ENCODE measurements around the gene KLHL33. TPM values are rescaled to one million over a fixed set of nuclear protein-coding genes. Genes with fewer than 3 reads are reported as not detected.
"Not testable (repeated sequence)": the region's sequence is repeated elsewhere in the genome, so short reads cannot be mapped to it uniquely, and the experiment has no call there.

KLHL33 gene
- total and polyA plus RNA-seq, 5 donors from 2014 or later, result 0.72 TPM; not detected in 4

DNA sequence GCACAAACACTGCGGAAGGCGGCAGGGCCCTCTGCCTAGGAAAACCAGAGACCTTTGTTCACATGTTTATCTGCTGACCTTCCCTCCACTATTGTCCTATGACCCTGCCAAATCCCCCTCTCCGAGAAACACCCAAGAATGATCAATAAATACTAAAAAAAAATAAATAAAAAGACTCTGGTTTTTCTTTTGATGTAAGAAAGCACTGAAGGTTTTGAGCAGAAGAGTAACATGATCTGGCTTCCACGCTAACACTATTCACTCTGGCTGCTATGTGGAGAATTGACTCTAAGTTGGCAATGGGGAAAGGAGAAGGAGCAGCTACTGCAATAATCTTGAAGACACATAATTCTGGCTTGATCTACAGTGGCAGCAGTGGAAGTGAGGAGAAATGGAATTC, 7.7 kb upstream of the KLHL33 start:
- DNase-seq; H3K27ac ChIP-seq (ENCODE audit: insufficient read depth, low read length, poor library complexity, severe bottlenecking); H3K27me3 Mint-ChIP-seq; H3K36me3 Mint-ChIP-seq; H3K27ac Mint-ChIP-seq; H3K4me3 ChIP-seq (ENCODE audit: low read depth, low read length); H3K4me3 Mint-ChIP-seq; ATAC-seq (ENCODE audit: low read depth in 2 of 2); H3K27me3 ChIP-seq (ENCODE audit: control insufficient read depth, insufficient read depth, low read length); H3K9me3 Mint-ChIP-seq; H3K9me3 ChIP-seq (ENCODE audit: control insufficient read depth in 2 of 2, low read length in 2 of 2): not testable (repeated sequence)
- H3K4me1 Mint-ChIP-seq, result peaks cover 7 to 26% (median 13%) of the 10 kb centered on the region in 4 donors
- H3K4me1 ChIP-seq (ENCODE audit: control insufficient read depth, insufficient read depth, low read length, poor library complexity, severe bottlenecking), result peaks cover 12% of the 10 kb centered on the region
- H3K36me3 ChIP-seq (ENCODE audit: control insufficient read depth, insufficient read depth, low read length), result peaks cover 33% of the 10 kb centered on the region

DNA sequence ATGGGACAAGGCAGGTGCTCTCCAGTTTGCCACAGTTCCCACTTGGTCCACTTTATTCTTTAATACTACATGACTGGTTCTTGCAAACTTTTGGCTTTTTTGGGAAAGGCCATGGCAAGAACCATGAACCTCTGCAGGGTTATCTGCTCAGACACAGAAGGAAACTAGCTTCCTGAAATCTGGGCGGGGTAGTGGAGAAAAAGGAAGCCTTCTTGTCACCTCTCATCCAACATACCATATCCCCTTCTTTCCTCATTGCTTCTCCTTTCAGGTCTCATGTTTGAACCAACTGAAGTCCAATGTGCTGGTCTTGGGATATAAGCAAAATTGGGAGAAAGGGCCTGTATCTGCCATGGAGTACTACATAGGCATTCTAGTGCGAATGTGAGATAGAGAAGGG, 5.5 kb upstream of the KLHL33 start:
- ATAC-seq (ENCODE audit: low read depth in 2 of 2) (no peak), DNase-seq (no peak)
- H3K27me3 Mint-ChIP-seq, result peaks cover 5% of the 10 kb centered on the region
- peaks cover 7 to 26% (median 13%) of the 10 kb centered on the region in 4 donors for H3K4me1 Mint-ChIP-seq
- Histone ChIP-seq H3K27me3 (ENCODE audit: control insufficient read depth, insufficient read depth, low read length) (no peaks in the 10 kb centered on the region), H3K27ac (ENCODE audit: insufficient read depth, low read length, poor library complexity, severe bottlenecking) (no peak overlapping the region), H3K36me3 (ENCODE audit: control insufficient read depth, insufficient read depth, low read length) (peaks cover 11% of the 10 kb centered on the region), H3K4me1 (ENCODE audit: control insufficient read depth, insufficient read depth, low read length, poor library complexity, severe bottlenecking) (peaks cover 12% of the 10 kb centered on the region), H3K4me3 (ENCODE audit: low read depth, low read length) (peak overlapping the region; percentile 35), H3K9me3 (ENCODE audit: control insufficient read depth in 2 of 2, low read length in 2 of 2) (no peaks in the 10 kb centered on the region)
- H3K9me3 Mint-ChIP-seq, result peaks cover 0 to 1% (median 0%) of the 10 kb centered on the region in 7 donors
- H3K4me3 Mint-ChIP-seq, result peak overlapping the region in 1 of 4 donors; percentile 4
- peaks cover 6% of the 10 kb centered on the region for H3K36me3 Mint-ChIP-seq
- peak overlapping the region; percentile 34 to 94 (median 79) for H3K27ac Mint-ChIP-seq

DNA sequence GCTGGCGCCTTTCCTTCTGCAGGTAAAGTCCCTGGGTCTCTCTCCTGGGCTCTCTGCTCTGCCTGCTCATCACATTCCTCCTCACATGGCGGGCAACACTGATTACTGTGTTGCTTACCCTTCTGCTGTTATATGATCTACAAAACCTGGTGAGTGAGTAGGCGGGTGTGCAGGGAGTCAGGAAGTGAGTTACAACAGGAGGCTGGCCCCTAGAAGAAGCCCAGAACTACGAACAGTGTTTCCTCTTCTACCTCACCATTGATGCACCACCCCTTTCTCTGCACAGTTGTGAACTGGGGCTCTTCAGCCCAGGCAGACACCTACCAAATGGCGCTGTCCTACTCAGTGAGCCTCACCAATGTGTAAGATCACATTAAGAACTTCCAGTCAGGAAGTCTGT, 4.9 kb upstream of the KLHL33 start:
- Histone ChIP-seq H3K36me3 (ENCODE audit: control insufficient read depth, insufficient read depth, low read length) (peaks cover 5% of the 10 kb centered on the region), H3K27me3 (ENCODE audit: control insufficient read depth, insufficient read depth, low read length) (no peaks in the 10 kb centered on the region), H3K4me1 (ENCODE audit: control insufficient read depth, insufficient read depth, low read length, poor library complexity, severe bottlenecking) (peaks cover 12% of the 10 kb centered on the region), H3K9me3 (ENCODE audit: control insufficient read depth in 2 of 2, low read length in 2 of 2) (no peaks in the 10 kb centered on the region), H3K27ac (ENCODE audit: insufficient read depth, low read length, poor library complexity, severe bottlenecking) (no peak overlapping the region), H3K4me3 (ENCODE audit: low read depth, low read length) (peak overlapping the region; percentile 35)
- Mint-ChIP-seq H3K4me1 (peaks cover 7 to 26% (median 13%) of the 10 kb centered on the region in 4 donors), H3K4me3 (peak overlapping the region in 2 of 4 donors; percentile 28 to 69), H3K27ac (peak overlapping the region; percentile 34 to 94 (median 79)), H3K36me3 (peaks cover 6% of the 10 kb centered on the region), H3K9me3 (peaks cover 0 to 1% (median 0%) of the 10 kb centered on the region in 7 donors), H3K27me3 (peaks cover 5% of the 10 kb centered on the region)
- peak in 2 of 3 donors; percentile 39 to 74 for DNase-seq
- ATAC-seq (ENCODE audit: low read depth in 2 of 2), result peak; percentile 94 to 95

DNA sequence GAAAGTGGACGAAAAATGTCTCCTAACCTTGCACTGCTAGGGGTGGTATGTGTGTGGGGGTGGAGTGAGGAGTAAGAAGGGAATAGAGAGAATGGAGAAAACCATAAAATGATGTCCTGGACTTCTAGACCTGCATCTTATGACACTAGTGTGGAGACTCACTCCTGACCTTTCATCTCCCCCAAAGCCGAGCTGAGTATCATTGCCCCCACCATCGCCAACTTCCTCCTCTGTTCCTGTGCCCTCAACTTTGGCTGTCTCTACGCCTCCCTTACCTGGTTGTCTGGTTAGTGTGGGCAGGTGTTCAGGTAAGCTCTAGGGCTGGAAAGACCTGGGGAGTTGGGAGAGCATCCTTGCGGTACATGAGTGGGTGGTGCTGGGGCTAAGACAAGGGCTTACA, 4.5 kb upstream of the KLHL33 start:
- Histone ChIP-seq H3K27me3 (ENCODE audit: control insufficient read depth, insufficient read depth, low read length) (no peaks in the 10 kb centered on the region), H3K4me1 (ENCODE audit: control insufficient read depth, insufficient read depth, low read length, poor library complexity, severe bottlenecking) (peaks cover 12% of the 10 kb centered on the region), H3K36me3 (ENCODE audit: control insufficient read depth, insufficient read depth, low read length) (peaks cover under 1% of the 10 kb centered on the region), H3K9me3 (ENCODE audit: control insufficient read depth in 2 of 2, low read length in 2 of 2) (no peaks in the 10 kb centered on the region), H3K4me3 (ENCODE audit: low read depth, low read length) (peak overlapping the region; percentile 35), H3K27ac (ENCODE audit: insufficient read depth, low read length, poor library complexity, severe bottlenecking) (no peak overlapping the region)
- no peak for ATAC-seq (ENCODE audit: low read depth in 2 of 2)
- Mint-ChIP-seq H3K27me3 (peaks cover 5% of the 10 kb centered on the region), H3K4me1 (peaks cover 7 to 26% (median 13%) of the 10 kb centered on the region in 4 donors), H3K9me3 (peaks cover 0 to 1% (median 0%) of the 10 kb centered on the region in 7 donors), H3K4me3 (peak overlapping the region in 2 of 4 donors; percentile 28 to 69), H3K27ac (peak overlapping the region; percentile 34 to 94 (median 79)), H3K36me3 (peaks cover 6% of the 10 kb centered on the region)
- no peak for DNase-seq

DNA sequence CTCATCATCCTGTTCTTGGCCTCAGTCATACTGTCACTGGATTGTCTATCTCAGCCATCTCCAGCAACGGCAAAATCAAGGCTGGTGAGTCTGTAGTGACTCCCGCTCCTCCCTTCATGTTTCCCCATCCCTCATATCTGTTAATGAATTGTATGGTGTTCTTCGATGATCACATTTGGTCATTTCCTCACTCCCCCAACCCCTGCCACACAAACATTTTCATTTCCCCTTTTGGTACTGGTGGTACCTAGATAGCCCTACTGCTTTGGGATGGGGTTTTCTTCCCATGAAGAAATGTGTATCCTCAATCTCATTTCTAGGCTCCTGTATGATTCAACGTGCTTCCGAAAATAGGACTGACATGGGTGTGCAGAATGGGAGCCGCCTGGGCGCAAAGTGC, 2.7 kb upstream of the KLHL33 start:
- H3K27ac Mint-ChIP-seq, result no peak overlapping the region
- peaks cover 6% of the 10 kb centered on the region for H3K36me3 Mint-ChIP-seq
- Histone ChIP-seq H3K36me3 (ENCODE audit: control insufficient read depth, insufficient read depth, low read length) (no peaks in the 10 kb centered on the region), H3K27ac (ENCODE audit: insufficient read depth, low read length, poor library complexity, severe bottlenecking) (no peak overlapping the region), H3K4me3 (ENCODE audit: low read depth, low read length) (no peak overlapping the region), H3K4me1 (ENCODE audit: control insufficient read depth, insufficient read depth, low read length, poor library complexity, severe bottlenecking) (peaks cover 12% of the 10 kb centered on the region), H3K27me3 (ENCODE audit: control insufficient read depth, insufficient read depth, low read length) (no peaks in the 10 kb centered on the region), H3K9me3 (ENCODE audit: control insufficient read depth in 2 of 2, low read length in 2 of 2) (no peaks in the 10 kb centered on the region)
- H3K9me3 Mint-ChIP-seq, result peaks cover 0 to 1% (median 0%) of the 10 kb centered on the region in 7 donors
- no peak for DNase-seq
- no peak overlapping the region for H3K4me3 Mint-ChIP-seq
- peaks cover 5% of the 10 kb centered on the region for H3K27me3 Mint-ChIP-seq
- ATAC-seq (ENCODE audit: low read depth in 2 of 2), result no peak
- peaks cover 7 to 26% (median 13%) of the 10 kb centered on the region in 4 donors for H3K4me1 Mint-ChIP-seq

DNA sequence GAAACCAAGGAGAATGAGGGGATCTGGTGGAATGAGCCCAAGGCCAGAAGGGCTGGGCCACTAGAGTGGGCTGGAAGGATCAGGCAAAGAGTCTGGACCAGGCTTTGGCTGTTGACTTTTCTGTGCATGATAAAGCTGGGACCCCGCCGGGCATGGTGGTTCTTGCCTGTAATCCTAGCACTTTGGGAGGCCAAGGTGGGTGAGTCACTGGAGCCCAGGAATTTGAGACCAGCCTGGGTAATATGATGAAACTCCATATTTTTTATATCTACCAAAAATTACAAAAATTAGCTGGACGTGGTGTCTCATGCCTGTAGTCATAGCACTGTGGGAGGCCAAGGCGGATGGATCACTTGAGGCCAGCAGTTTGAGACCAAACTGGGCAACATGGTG, 393 bp upstream of the KLHL33 start:
- Mint-ChIP-seq H3K4me1 (peaks cover 7 to 19% (median 10%) of the 10 kb centered on the region in 4 donors), H3K27ac (no peak overlapping the region), H3K4me3 (peak overlapping the region in 1 of 4 donors; percentile 9), H3K27me3 (peaks cover 5% of the 10 kb centered on the region), H3K36me3 (no peaks in the 10 kb centered on the region), H3K9me3 (peaks cover 0 to 1% (median 0%) of the 10 kb centered on the region in 7 donors)
- DNase-seq, result no peak
- Histone ChIP-seq H3K27ac (ENCODE audit: insufficient read depth, low read length, poor library complexity, severe bottlenecking) (no peak overlapping the region), H3K36me3 (ENCODE audit: control insufficient read depth, insufficient read depth, low read length) (no peaks in the 10 kb centered on the region), H3K9me3 (ENCODE audit: control insufficient read depth in 2 of 2, low read length in 2 of 2) (no peaks in the 10 kb centered on the region), H3K27me3 (ENCODE audit: control insufficient read depth, insufficient read depth, low read length) (no peaks in the 10 kb centered on the region), H3K4me1 (ENCODE audit: control insufficient read depth, insufficient read depth, low read length, poor library complexity, severe bottlenecking) (peaks cover 8% of the 10 kb centered on the region), H3K4me3 (ENCODE audit: low read depth, low read length) (no peak overlapping the region)
- ATAC-seq (ENCODE audit: low read depth in 2 of 2), result no peak

DNA sequence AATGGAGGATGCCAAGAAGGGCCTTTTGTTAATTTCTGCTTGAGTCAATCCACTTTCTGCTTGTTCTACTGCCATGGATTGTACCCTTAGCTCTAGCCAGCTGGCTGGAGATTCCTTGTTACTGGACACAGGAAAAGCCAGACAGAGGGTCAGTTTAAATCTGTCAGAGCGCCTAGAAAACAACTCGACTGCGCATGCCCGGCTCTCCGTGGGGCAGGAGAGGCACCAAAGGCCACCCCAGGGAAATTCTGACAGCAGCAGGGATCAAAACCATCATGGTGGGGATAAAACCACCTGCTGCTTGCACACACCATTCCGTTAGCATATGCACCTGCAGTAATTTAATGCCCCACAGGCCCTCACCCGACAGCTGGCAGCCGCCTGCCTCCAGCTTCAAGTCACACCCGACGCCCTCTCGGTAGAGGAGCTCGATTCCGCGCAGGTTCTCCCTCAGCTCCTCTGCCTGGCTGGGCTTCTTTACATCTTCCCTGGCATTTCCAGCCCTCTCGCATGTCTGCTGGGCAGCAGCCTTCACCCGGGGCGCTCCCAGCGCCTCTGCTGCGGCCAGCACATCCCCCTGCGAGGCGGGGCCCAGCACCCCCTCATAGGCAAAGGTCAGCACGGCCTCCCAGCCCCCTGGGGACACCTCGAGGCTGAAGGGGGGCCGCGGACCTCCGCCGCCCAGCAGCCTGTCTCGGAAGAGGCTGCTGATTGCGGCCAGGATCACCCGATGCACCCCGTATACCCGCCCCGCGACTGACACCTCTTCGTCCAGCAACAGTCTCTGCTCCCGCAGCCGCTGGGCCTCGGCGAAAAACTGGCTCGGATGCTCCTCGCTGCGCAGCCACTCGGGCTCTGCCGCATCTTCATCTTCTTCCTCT, 1.0 kb downstream of the KLHL33 start:
- no peak overlapping the region for H3K27ac ChIP-seq (ENCODE audit: insufficient read depth, low read length, poor library complexity, severe bottlenecking)
- H3K36me3 ChIP-seq (ENCODE audit: control insufficient read depth, insufficient read depth, low read length), result no peaks in the 10 kb centered on the region
- no peaks in the 10 kb centered on the region for H3K9me3 ChIP-seq (ENCODE audit: control insufficient read depth in 2 of 2, low read length in 2 of 2)
- Mint-ChIP-seq H3K27me3 (peaks cover 5% of the 10 kb centered on the region), H3K4me3 (no peak overlapping the region), H3K36me3 (no peaks in the 10 kb centered on the region), H3K4me1 (peaks cover 0 to 5% (median 2%) of the 10 kb centered on the region in 4 donors), H3K27ac (no peak overlapping the region), H3K9me3 (peaks cover 0 to 1% (median 0%) of the 10 kb centered on the region in 7 donors)
- no peak for ATAC-seq (ENCODE audit: low read depth in 2 of 2)
- no peaks in the 10 kb centered on the region for H3K27me3 ChIP-seq (ENCODE audit: control insufficient read depth, insufficient read depth, low read length)
- H3K4me3 ChIP-seq (ENCODE audit: low read depth, low read length), result no peak overlapping the region
- no peak for DNase-seq
- H3K4me1 ChIP-seq (ENCODE audit: control insufficient read depth, insufficient read depth, low read length, poor library complexity, severe bottlenecking), result no peaks in the 10 kb centered on the region
